ENCODE measurements around the gene TMEM114. TPM values are rescaled to one million over a fixed set of nuclear protein-coding genes. Genes with fewer than 3 reads are reported as not detected.

The TMEM114 gene
- total RNA-seq, 2 donors from 2014 or later = not detected

DNA sequence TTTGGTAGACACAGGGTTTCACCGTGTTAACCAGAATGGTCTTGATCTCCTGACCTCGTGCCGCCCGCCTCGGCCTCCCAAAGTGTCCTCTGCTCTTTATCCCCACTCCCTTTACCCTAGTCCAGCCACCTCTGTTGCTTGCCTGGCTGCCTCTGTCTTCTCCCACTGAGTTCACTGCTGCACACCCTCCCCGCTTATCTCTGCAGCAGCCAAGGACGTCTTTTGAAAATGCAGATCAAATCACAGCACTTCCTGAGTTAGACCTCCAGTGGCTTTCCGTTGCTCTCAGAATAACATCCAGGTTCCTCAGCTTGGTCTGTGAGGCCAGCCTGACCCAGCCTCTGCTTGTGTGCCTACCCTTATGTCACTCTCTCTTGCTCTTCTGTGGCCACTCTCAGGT is 36.6 kb upstream of the TMEM114 start:
- intact Hi-C loops (cut with DNase I) = no loop called here
- WGBS, 2 donors = 83 to 95% methylated on average over 8 of the region's 8 CpGs
- ATAC-seq (no peak), DNase-seq (no peak)
- no peak overlapping the region for H3K27ac ChIP-seq
- no peak overlapping the region for H3K4me3 ChIP-seq
- H3K36me3 ChIP-seq (replicated peaks in 1 of 2; ENCODE audit: insufficient read depth in 1 of 2, low read depth in 2 of 2) = peaks cover 0 to 23% of the 10 kb centered on the region in 2 donors
- no peaks in the 10 kb centered on the region for H3K9me3 ChIP-seq
- no peaks in the 10 kb centered on the region for H3K27me3 ChIP-seq
- TF ChIP-seq POLR2A (IDR thresholded peaks at IDR 0.05) (no peak), CTCF (IDR thresholded peaks at IDR 0.05) (no peak)
- peaks cover 17% of the 10 kb centered on the region for H3K4me1 ChIP-seq

DNA sequence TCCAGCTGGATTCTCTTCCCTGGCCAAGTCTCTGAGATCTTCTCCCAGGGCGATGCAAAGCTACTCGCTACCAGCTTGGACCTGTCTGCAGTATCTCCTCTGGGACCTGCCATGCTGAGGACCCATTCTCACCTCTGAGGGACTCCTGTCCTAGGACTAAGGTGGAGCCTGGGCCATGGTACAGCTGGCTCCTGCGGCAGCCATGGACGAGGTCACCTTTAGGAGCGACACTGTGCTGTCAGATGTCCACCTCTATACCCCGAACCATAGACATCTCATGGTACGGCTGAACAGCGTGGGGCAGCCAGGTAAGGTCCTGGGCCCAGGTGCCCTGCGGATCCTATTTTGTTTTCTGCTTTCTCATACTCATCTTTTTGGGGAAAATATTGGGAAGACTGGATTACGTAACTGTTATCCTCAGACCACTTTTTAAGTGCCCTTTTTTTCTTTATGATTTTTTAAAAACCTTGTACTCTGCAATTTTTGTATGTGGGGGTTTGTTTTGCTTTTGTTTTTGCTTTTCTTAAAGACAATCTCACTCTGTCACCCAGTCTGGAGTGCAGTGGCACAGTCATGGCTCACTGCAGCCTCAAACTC is 35.3 kb upstream of the TMEM114 start:
- Histone ChIP-seq H3K27ac (no peak overlapping the region), H3K4me1 (peaks cover 17% of the 10 kb centered on the region), H3K9me3 (no peaks in the 10 kb centered on the region), H3K27me3 (no peaks in the 10 kb centered on the region), H3K36me3 (replicated peaks in 1 of 2; ENCODE audit: insufficient read depth in 1 of 2, low read depth in 2 of 2) (peaks cover 0 to 23% of the 10 kb centered on the region in 2 donors), H3K4me3 (no peak overlapping the region)
- TF ChIP-seq CTCF (IDR thresholded peaks at IDR 0.05) = no peak
- DNase-seq (no peak), ATAC-seq (no peak)
- WGBS, 2 donors = 92 to 98% methylated on average over 10 of the region's 10 CpGs
- intact Hi-C loops (cut with DNase I) = no loop called here

DNA sequence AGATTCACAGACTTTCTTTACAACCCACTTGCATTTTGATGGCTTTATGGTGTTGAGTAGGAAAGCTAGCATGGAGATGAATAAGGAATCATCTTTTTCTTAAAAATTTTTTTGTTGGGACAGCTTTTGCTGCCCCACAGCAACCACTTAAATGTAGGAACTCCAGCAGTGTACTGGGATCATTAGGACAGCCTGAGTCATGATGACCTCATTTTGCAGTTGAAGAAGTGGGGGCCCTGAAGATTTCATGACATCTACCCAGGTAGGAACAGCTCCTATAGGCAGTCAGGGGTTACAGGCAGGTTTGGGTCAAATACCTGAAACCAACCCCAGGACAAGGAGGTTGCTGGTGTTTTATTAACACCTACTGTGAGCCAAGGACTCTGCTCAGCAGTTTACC is 33.3 kb upstream of the TMEM114 start:
- Histone ChIP-seq H3K27me3 (no peaks in the 10 kb centered on the region), H3K36me3 (replicated peaks in 1 of 2; ENCODE audit: insufficient read depth in 1 of 2, low read depth in 2 of 2) (peaks cover 0 to 16% of the 10 kb centered on the region in 2 donors), H3K4me1 (peaks cover 17% of the 10 kb centered on the region), H3K4me3 (no peak overlapping the region), H3K9me3 (no peaks in the 10 kb centered on the region), H3K27ac (no peak overlapping the region)
- TF ChIP-seq POLR2A (IDR thresholded peaks at IDR 0.05) (no peak), CTCF (IDR thresholded peaks at IDR 0.05) (no peak)
- DNase-seq (no peak), ATAC-seq (no peak)
- intact Hi-C loops (cut with DNase I) = no loop called here

- peaks cover 0 to 9% of the 10 kb centered on the region in 2 donors for H3K36me3 ChIP-seq (replicated peaks in 1 of 2; ENCODE audit: insufficient read depth in 1 of 2, low read depth in 2 of 2)
- no peaks in the 10 kb centered on the region for H3K9me3 ChIP-seq
- H3K27ac ChIP-seq = peak overlapping the region in 2 of 4 donors; percentile 72 to 81
- TF ChIP-seq POLR2A (IDR thresholded peaks at IDR 0.05) (no peak), CTCF (IDR thresholded peaks at IDR 0.05) (no peak)
- H3K4me1 ChIP-seq = peaks cover 17% of the 10 kb centered on the region
- 0 to 1% methylated on average over 4 of the region's 4 CpGs for WGBS, 2 donors
- DNase-seq (no peak), ATAC-seq (no peak)
- no peaks in the 10 kb centered on the region for H3K27me3 ChIP-seq
- intact Hi-C loops (cut with DNase I) = no loop called here
- H3K4me3 ChIP-seq = peak overlapping the region; percentile 52 to 69
Measured at GRCh38 chr16:8622315-8622656, 32.0 kb upstream of the TMEM114 start.

DNA sequence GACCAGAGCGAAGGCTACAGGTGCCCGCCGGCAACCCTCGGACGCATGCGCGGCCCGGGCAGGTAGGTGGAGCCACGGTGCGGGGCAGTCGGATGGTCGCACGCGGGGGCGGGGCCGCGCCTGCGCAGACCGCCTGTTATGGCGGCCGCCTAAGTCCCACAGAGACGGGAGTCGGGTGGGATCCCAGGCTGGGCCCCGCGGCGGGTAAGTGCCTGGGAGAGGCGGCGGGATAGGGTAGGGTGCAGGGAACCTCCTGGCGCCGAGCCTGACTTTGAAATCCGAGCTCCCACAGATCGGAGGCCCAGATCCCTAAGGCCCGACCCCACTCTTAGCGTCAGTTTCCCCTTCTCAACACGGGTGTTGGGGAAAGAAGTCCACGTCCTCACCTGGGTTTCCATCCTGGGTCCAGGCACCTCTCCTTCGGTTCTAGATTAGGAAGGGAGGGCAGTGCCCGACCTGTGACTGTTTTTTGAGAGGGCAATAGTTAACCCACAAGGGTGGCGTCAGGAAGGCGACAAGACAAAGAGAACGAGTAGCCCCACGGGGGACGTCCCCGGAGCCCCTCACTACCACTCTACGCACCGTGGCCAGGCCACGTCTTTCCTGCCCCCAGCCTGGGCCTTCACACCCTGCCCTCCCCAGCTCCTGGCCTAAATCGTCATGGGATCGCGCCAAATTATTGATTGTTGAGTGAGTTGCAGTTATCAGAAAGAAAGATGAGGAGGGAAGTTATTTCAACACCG is 31.4 kb upstream of the TMEM114 start, which contains the start of gene METTL22:
Gene METTL22 (plus strand): TSS at position 127 of the 743 bp plus-strand sequence. CDS start 3,968 bp downstream, outside the sequence.
- Histone ChIP-seq H3K36me3 (replicated peaks in 1 of 2; ENCODE audit: insufficient read depth in 1 of 2, low read depth in 2 of 2) (peaks cover 0 to 6% of the 10 kb centered on the region in 2 donors), H3K9me3 (no peaks in the 10 kb centered on the region), H3K4me1 (peaks cover 17% of the 10 kb centered on the region), H3K27me3 (no peaks in the 10 kb centered on the region), H3K4me3 (peak within 1 kb of the TSS; percentile 52 to 69), H3K27ac (peak within 1 kb of the TSS; percentile 18 to 84 (median 76))
- intact Hi-C loops (cut with DNase I) = no loop called here
- TF ChIP-seq POLR2A (IDR thresholded peaks at IDR 0.05) (peak; percentile 8 to 86 (median 73)), CTCF (IDR thresholded peaks at IDR 0.05) (peak in 1 of 7 experiments; percentile 18)
- peak; percentile 98 for ATAC-seq
- 0 to 1% methylated on average over 14 to 51 of the region's 51 CpGs for WGBS, 2 donors
- DNase-seq = peak; percentile 92 to 95 (median 94)
